Endothelial cell of umbilical vein (primary cell): ENCODE results near the gene CD44. TPM values are rescaled to one million over a fixed set of nuclear protein-coding genes. Genes with fewer than 3 reads are reported as not detected.

Source experiments
- BruUV-seq: library from RNA; stranded (reverse); fragments of 400-500 nt; replicated peaks from 2 replicates; lab custom pipeline; 2021; lab: Mats Ljungman, UMichigan
- CTCF ChIA-PET: fragments of 300-600, 350-600 bp; sonication (Branson Sonifier 250); formaldehyde crosslinking; loops from one replicate; lab custom pipeline; 2021; ENCODE audit warnings: antibody characterized with exemption, inconsistent platforms; lab: Charles Lee
- POLR2A ChIA-PET: fragments of 300-600, 350-600 bp; sonication (Branson Sonifier 250); formaldehyde crosslinking; loops from one replicate; lab custom pipeline; 2021; ENCODE audit warnings: antibody characterized with exemption, inconsistent platforms; lab: Charles Lee
- DNase-seq: peaks from one replicate; pipeline ENCODE4 v3.0.0-alpha.2; 2011; ENCODE audit warnings: low read depth, low spot score
- FAIRE-seq: peaks from 2 replicates; lab custom pipeline; 2011; peaks lifted over from hg19 to GRCh38; lab: Jason Lieb, UNC
- H2AFZ ChIP-seq: 2 replicates; pipeline ENCODE4 v1.6.0; 2012; ENCODE audit warnings: low read depth, low read length, control low read depth, inconsistent platforms
- H3K27ac ChIP-seq: 2 replicates; pipeline ENCODE4 v1.5.1; 2011; ENCODE audit warnings: low read depth, mild to moderate bottlenecking, control low read depth, low read length, moderate library complexity; ENCODE audit not compliant: insufficient read depth
- H3K27me3 ChIP-seq, 2 experiments: 2 replicates each; pipeline versions ENCODE4 v1.6.0 to v1.6.1; 2011; ENCODE audit warnings: low read length in 2 of 2, mixed read lengths in 1 of 2; ENCODE audit not compliant: control insufficient read depth in 2 of 2, insufficient read depth in 2 of 2
- H3K36me3 ChIP-seq, 2 experiments: 2 replicates in 1 of 2; 3 replicates in 1 of 2; pipeline ENCODE4 v1.5.1; 2011; ENCODE audit warnings: low read length in 2 of 2, mild to moderate bottlenecking in 1 of 2, moderate library complexity in 1 of 2; ENCODE audit not compliant: control insufficient read depth in 2 of 2, insufficient read depth in 2 of 2; ENCODE audit errors: extremely low read depth in 1 of 2
- H3K4me1 ChIP-seq: 3 replicates; pipeline ENCODE4 v1.5.1; 2011; ENCODE audit warnings: mild to moderate bottlenecking, low read length; ENCODE audit not compliant: control insufficient read depth, insufficient read depth; ENCODE audit errors: extremely low read depth
- H3K4me2 ChIP-seq: 2 replicates; pipeline ENCODE4 v1.6.1; 2011; ENCODE audit warnings: low read length, control low read depth, mixed read lengths; ENCODE audit not compliant: insufficient read depth
- H3K4me3 ChIP-seq, 3 experiments: fragments of 200-600 bp in 1 of 3; sonication (generic), shearing (Covaris generic) in 1 of 3; replicated peaks in 1 of 3; 2 replicates each; pipeline ENCODE4 v1.5.1; 2011 to 2016; ENCODE audit warnings: control low read depth in 3 of 3, low read length in 3 of 3, mild to moderate bottlenecking in 2 of 3, inconsistent platforms in 1 of 3, low read depth in 1 of 3, moderate library complexity in 1 of 3; ENCODE audit not compliant: insufficient read depth in 1 of 3
- H3K79me2 ChIP-seq: 2 replicates; pipeline ENCODE4 v1.6.0; 2012; ENCODE audit warnings: low read length, inconsistent platforms; ENCODE audit not compliant: control insufficient read depth, insufficient read depth
- H3K9ac ChIP-seq: replicated peaks from 2 replicates; pipeline ENCODE3; 2011; ENCODE audit warnings: low read length, control low read depth; ENCODE audit not compliant: insufficient read depth; ENCODE audit errors: extremely low read depth
- H3K9me1 ChIP-seq: replicated peaks from 3 replicates; pipeline ENCODE4 v1.6.0; 2011; ENCODE audit warnings: mild to moderate bottlenecking, low read length; ENCODE audit not compliant: control insufficient read depth, insufficient read depth; ENCODE audit errors: extremely low read depth
- H3K9me3 ChIP-seq: replicated peaks from 2 replicates; pipeline ENCODE4 v1.5.1; 2012; ENCODE audit warnings: low read length, inconsistent platforms; ENCODE audit not compliant: control insufficient read depth, insufficient read depth
- H4K20me1 ChIP-seq: replicated peaks from 2 replicates; pipeline ENCODE3; 2011; ENCODE audit warnings: mild to moderate bottlenecking, low read length; ENCODE audit not compliant: control insufficient read depth, insufficient read depth; ENCODE audit errors: extremely low read depth
- CTCF ChIP-seq, 2 donors: IDR thresholded peaks; 1 replicate in 1 of 2; 2 replicates in 1 of 2; pipeline ENCODE4 v1.5.1; 2011; ENCODE audit warnings: low read length in 2 of 2, mild to moderate bottlenecking in 2 of 2, moderate library complexity in 2 of 2, control low read depth in 1 of 2, inconsistent platforms in 1 of 2, low read depth in 1 of 2; ENCODE audit not compliant: insufficient read depth in 1 of 2; ENCODE audit errors: extremely low read depth in 1 of 2
- EZH2 ChIP-seq: IDR thresholded peaks from 2 replicates; pipeline ENCODE4 v1.6.1; 2012; ENCODE audit warnings: borderline replicate concordance, low read depth, mild to moderate bottlenecking, moderate library complexity, low read length, inconsistent platforms; ENCODE audit not compliant: severe bottlenecking
- FOS ChIP-seq: IDR thresholded peaks from 2 replicates; pipeline ENCODE4 v1.6.1; 2011; ENCODE audit warnings: mild to moderate bottlenecking, low read length, moderate library complexity, borderline replicate concordance; ENCODE audit not compliant: insufficient read depth
- GATA2 ChIP-seq: IDR thresholded peaks from 2 replicates; pipeline ENCODE4 v1.7.0; 2011; ENCODE audit warnings: low read depth, mild to moderate bottlenecking, moderate library complexity, mixed read lengths, low read length; ENCODE audit not compliant: insufficient read length, insufficient read depth
- JUN ChIP-seq: IDR thresholded peaks from 2 replicates; pipeline ENCODE4 v1.6.1; 2011; ENCODE audit warnings: borderline replicate concordance, low read depth; ENCODE audit not compliant: insufficient read length, insufficient read depth
- MAX ChIP-seq: IDR thresholded peaks from 2 replicates; pipeline ENCODE4 v1.6.1; 2011; ENCODE audit not compliant: insufficient read depth, insufficient read length
- MYC ChIP-seq: IDR thresholded peaks from one replicate; pipeline ENCODE4 v1.6.1; 2011; ENCODE audit warnings: mild to moderate bottlenecking, low read depth, low read length
- POLR2A ChIP-seq: IDR thresholded peaks from 2 replicates; pipeline ENCODE4 v1.6.1; 2012; ENCODE audit warnings: low read depth, mild to moderate bottlenecking, control low read depth, low read length
- POLR2AphosphoS5 ChIP-seq: IDR thresholded peaks from 2 replicates; pipeline ENCODE4 v1.6.1; 2012; ENCODE audit warnings: low read depth, mild to moderate bottlenecking, control low read depth, low read length, moderate library complexity; ENCODE audit not compliant: insufficient read depth
- dilution Hi-C: fragments of 300-500 bp; cut with MboI; formaldehyde crosslinking; loops from one replicate; pipeline ENCODE4 v1.15.0; 2019; ENCODE audit warnings: low sequenced_read_pairs; ENCODE audit not compliant: extremely low pct_ligation_motif_present
- intact Hi-C: fragments of 100-400 bp; cut with micrococcal nuclease; formaldehyde crosslinking; loops from one replicate; pipeline ENCODE4 v1.10.0; 2022
- polyA plus RNA-seq, 4 experiments: library from polyadenylated mRNA; depleted of rRNA in 3 of 4; stranded (reverse) in 3 of 4; unstranded in 1 of 4; fragments of >200 nt; gene quantifications; 2 replicates each; pipeline versions ENCODE4 v1.2.1 to v1.2.3, GENCODE V29; 2011 to 2012; ENCODE audit warnings: missing spikeins in 1 of 4
- total RNA-seq: library from RNA; stranded (reverse); gene quantifications from 2 replicates; pipeline ENCODE4 v1.2.3, GENCODE V29; 2021

The CD44 gene
- total and polyA plus RNA-seq, 2 donors (not counting 3 experiments of a cell fraction or from before 2014, with no cell fraction given) = 25.5 to 26.3 TPM

- intact Hi-C loops = no loop called here
- no peak for DNase-seq
Observed at GRCh38 chr11:35126000-35126878, 12.7 kb upstream of the CD44 start.

More at GRCh38 chr11:35126000-35126878, 12.7 kb upstream of the CD44 start:
- Histone ChIP-seq H2AFZ (no peak overlapping the region), H3K36me3 (no peaks in the 10 kb centered on the region), H3K27me3 (peaks cover 6 to 10% of the 10 kb centered on the region in 2 experiments), H3K79me2 (no peaks in the 10 kb centered on the region), H3K9me3 (no peaks in the 10 kb centered on the region), H3K4me3 (no peak overlapping the region), H3K4me2 (no peak overlapping the region), H3K27ac (no peak overlapping the region), H4K20me1 (no peaks in the 10 kb centered on the region), H3K9ac (no peak overlapping the region), H3K4me1 (no peaks in the 10 kb centered on the region), H3K9me1 (no peaks in the 10 kb centered on the region)
- POLR2A ChIA-PET = no interaction called here
- no peak for FAIRE-seq
- TF ChIP-seq EZH2 (no peak), POLR2AphosphoS5 (no peak), FOS (no peak), CTCF (IDR thresholded peaks at IDR 0.05; ENCODE audit: extremely low read depth in 1 of 2, insufficient read depth in 1 of 2, low read depth in 1 of 2, low read length in 2 of 2) (no peak), POLR2A (no peak), GATA2 (no peak), MAX (no peak), JUN (no peak), MYC (no peak)
- BruUV-seq = no TSS peak
- CTCF ChIA-PET = no interaction called here
- dilution Hi-C loops = no loop called here
